GM21381 (cell line): ENCODE measurements around the gene FSD1L.

Experiments
- ATAC-seq: cut with Tn5 transposase; IDR thresholded peaks from one replicate; pipeline ENCODE4 v1.9.1; 2021; ENCODE audit warnings: mild to moderate bottlenecking, moderate library complexity; ENCODE audit not compliant: unreplicated experiment

The FSD1L gene

DNA sequence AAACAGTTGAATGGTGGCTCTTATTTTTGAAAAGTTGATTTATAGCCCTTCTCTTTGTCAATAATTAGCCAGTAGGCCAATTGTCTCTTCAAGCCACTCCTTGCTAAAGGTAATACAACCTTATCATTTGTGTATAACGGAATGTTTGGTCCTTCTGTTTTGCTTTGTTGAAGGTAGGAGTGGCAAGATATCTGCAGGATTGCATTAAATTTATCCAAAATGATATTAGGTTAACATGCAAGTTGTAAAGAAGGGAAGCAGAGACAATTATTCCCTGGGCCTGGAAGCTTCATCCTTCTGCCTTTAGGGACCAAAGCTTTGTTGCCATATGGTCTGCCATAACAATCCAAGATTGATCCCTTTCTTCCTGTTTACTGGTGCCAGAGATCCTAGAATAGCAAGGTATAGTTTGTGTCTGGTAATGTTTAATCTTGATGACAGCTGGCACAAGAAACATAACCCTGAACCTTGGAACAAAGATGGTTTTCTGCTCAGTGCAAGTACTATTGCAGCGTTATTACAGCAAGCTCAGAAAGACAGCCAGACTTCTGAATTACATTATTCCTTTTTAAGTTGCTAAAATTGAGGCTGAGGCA, 15.5 kb upstream of the FSD1L start:
- ATAC-seq, result no peak

DNA sequence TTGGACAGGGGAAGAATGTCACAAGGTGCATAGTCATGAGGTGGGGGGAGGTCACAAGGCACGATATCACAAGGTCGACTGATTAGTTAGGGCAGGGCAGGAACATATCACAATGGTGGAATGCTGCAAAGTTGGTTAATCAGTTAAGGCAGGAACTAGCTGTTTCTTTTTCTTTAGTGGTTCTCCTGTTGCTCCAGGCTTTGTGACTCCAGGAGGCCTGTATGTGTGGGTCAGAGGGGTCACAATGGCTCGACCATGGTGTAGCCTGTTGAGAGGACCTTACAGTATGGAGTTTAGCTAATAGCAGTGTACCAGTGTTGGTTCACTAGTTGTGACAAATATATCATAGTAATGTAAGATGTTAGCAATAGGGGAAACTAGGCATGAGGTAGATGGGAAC, 12.4 kb upstream of the FSD1L start:
- no peak for ATAC-seq

DNA sequence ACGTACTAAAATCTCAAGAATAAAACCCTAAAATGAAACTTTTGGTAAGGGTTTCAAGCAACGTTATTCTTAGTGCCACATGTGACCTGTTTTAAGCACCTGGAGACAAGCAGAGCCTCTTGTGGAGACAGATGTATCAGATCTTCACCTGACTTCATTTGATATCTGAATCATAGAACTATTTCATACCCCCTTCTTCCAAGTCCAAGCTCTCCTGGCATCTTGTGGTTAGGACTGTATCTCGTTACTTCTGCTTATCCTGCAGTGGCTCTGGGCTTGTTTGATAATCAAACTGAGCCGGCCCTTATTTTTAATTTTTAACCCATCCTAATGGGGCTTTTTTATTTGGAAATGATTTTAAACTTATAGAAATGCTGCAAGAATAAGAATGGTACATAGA, 11.1 kb upstream of the FSD1L start:
- no peak for ATAC-seq

DNA sequence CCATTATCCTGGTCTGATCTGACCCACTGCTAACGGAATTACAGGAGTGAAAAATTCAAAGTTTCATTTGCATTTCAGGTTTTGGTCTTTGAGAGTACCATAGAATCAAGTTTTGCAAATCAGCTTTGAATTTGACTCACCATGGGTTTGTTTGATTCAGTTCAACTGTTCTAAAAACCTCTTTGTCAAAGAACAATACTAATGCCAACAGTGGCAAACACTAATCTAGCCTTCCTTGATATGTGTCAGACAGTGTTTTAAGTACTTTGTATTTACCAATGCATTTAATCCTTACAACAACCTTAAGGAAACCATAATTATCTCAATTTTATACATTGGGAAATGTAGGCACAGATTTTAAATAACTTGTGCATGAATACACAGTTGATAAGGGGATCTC, 10.1 kb upstream of the FSD1L start:
- no peak for ATAC-seq

DNA sequence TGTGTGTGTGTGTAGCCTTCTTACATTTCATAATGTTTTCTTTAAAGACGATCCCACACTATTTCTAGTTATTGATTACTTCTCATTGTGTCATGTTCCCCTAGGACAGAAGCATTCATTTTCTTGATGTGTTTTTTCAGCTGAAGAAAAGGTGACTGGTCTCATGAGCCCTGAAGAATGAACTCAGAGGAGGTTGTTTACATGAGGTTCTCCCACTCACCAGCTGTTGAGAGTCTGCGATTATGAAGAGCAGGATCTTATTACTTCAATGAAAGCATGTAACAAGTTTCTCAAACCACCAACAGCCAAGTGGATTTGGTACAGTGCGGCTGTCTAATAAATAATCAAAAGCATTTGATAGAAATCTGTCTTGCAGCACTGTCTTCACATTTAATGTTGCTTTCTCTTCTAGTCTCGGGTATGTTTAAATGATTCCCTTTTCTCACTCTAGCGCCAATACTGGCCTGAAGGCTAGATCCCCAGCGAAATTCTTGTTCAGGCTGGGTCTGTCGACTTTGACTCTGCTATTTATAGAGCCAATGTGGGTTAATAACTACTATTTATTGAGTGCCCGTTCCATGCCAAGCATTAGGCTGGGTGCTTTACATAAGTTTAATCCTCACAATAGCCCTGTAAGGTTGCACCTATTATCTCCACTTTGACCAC, 9.6 kb upstream of the FSD1L start:
- ATAC-seq, result no peak

DNA sequence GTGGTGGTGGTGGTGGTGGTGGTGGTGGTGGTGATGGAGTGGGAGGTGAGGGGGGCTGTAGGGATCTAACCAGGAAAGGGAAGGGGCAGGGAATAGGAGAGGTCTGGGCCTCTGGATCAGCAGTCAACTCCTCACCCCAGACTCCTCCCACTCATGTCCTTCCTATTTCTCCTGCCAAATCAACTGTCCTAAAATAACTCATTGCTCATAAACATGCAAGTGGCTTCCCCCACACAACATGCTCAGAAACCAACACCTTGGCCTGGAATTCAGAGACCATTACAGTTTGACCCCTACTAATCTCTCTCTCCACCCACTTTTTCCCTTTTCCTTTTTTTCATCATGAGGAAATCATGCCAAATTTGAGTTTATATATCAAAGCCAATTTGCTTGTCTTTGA, 8.4 kb upstream of the FSD1L start:
- no peak for ATAC-seq

DNA sequence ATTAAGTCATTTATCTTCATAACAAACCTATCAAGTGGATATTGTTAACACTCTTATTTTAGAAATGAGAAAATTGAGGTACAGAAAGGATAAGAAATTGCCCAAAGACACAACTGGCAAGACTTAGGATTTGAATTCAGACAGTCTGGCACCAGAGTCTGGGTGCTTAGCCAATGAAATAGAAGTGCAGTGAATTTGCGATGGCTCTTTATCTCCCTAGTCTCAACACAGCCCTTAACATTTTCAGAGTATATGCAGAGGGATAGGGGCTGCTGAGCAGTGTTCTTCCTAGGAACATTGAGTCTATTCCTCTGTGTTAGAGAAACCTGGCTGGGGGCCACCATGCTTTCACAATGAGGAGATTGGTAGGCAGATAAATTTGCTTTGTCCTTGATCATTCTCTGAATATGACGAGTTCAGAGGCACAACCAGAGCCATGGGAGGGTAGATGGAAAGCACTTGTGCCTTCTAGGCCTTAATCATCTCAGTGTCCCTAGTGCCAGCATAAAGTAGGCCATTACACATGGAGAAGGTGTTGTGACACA, 6.1 kb upstream of the FSD1L start:
- ATAC-seq, result no peak

DNA sequence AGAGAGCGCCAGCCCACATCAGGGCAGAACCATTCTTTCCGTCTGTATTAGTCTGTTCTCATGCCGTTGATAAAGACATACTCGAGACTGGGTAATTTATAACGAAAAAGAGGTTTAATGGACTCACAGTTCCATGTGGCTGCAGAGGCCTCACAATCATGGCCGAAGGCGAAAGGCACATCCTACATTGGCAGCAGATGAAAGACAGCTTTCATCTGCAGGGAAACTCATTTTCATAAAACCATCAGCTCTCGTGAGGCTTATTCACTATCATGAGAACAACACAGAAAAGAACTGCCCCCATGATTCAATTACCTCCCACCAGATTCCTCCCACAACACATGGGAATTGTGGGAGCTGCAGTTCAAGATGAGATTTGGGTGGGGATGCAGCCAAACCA, 4.7 kb upstream of the FSD1L start:
- ATAC-seq, result no peak

DNA sequence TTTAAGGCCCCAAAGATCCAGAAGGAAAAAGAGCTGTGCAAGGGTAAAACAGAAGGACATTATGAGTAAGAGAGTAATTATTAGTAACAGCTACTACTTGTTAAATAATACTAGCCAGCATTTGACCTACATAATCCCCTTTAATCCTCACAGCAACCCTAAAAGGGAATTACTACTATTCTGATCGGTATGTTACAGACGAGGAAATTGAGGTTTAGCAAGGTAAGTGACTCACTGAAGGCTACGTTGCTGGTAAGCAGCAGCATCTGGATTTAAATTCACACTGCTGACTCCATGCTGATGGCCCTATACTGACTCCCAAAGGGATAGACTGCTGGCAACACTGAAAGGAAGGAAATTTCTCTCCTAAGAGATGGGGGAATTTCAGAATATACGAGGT, 3.7 kb upstream of the FSD1L start:
- ATAC-seq, result no peak

DNA sequence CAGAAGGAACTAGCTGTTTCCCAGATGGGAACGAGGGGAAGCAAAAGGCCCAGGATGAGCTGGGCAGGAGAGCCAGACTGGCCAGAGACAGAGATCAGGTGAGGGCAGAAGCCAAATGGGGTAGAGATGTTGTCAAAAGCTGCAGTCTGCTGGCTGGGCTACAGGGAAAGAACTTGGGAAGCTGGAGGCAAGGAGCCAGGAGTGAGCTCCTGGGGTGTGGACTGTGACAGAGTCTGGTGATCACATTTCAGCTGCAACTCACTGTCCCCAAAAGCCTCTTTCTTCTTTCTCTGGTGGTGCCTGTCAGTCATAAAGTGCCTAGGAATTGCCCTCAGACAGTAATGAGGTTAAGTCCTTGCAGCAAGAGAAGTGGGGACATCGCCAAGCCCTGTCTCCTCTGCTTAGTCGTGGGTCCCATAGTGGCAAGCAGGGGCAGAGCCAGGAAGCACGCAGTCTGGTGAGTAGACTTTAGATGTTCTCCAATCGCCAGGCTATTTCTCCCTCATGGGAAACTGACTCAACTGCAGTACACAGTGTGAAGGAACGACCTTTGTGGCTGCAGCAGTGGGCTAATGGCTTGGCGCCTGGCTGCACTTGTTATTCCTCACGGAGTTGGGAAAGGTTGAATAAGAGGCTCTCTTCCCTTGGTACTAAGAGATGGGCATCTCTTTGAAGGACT, 2.5 kb upstream of the FSD1L start:
- no peak for ATAC-seq

DNA sequence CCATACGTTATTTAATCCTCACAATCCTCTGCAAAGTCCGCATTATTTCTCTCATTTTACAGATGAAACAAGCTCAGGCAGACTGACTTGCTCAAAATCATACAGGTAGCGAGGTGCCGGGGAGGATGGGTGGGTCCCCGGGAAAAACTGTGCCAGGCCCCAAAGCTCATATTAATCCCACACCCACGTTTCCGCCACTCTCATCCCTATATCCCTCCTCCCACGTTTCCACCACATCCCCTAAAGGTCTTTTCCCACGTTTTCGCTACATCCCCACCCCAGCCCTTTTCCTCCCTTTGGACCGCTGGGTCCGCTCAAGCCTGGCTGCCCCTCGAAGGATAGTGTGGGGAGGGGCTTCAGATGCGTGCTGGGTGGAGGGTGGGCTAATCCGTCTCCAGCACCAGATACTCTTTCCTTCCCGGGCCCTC, 434 bp upstream of the FSD1L start:
- no peak for ATAC-seq

DNA sequence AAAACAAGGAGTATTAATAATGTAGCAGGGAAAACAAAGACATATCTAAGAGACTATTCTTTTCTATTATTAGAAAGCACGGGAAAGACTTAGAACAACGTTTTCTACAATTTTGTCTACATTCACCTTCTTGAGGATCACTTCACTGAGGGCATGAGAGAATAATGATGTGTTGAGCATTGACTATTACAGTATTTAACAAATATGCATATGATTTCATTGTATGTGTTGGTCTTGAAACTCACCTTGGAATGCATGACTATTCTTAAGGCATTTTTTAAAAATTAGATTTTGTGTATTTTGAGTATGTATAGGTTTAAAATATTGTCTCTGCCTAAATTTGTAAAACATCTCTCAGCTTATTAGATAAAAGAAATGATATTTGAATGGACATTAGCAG, 1.2 kb downstream of the FSD1L start:
- ATAC-seq, result no peak

DNA sequence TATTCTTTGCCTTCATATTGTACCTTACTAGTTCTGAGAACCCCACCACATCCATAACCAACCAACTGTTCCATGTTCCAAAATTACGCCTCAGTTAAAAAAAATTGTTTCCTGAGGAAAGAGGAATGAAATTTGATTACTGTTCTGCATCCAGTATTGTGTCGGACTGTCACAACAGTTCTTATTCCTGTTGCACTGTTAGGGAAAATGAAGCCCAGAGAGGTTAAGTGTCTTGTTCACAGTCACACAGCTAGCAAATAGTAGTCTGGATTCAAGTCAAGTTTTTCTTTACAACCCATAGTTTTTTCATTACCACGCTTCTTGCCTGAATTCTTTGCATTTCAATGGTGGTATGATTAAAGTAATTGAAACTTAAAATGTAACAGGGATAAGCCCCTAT, 4.4 kb downstream of the FSD1L start:
- no peak for ATAC-seq

DNA sequence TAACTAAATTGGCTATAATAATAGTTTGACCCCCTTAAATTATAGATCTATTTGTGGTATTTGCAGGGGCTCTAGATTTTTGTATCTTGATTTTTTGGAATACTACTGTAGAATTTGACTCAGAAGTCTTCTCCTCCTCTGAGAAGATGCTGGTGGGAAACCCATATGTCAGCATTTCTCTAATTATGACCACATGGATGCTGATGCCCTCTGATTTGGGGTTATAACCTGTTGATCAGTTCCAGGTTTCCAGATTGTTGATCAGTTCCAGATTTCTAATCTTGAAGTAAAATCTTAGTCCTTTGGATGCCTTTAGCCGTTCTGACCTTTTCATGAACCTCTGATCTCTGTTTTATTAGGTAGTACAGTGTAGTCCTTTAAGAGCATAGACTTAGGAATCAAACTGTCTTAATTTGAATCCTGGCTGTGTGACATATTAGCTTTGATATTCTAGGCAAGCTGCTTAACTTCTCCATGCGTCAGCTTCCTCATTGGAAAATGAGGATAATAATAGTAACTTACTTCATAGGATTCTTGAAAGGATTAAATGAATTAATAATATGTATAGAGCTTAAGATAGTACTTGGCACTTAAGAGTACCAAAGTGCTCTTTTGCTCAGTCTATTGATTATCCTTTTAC, 8.1 kb downstream of the FSD1L start:
- ATAC-seq, result no peak

DNA sequence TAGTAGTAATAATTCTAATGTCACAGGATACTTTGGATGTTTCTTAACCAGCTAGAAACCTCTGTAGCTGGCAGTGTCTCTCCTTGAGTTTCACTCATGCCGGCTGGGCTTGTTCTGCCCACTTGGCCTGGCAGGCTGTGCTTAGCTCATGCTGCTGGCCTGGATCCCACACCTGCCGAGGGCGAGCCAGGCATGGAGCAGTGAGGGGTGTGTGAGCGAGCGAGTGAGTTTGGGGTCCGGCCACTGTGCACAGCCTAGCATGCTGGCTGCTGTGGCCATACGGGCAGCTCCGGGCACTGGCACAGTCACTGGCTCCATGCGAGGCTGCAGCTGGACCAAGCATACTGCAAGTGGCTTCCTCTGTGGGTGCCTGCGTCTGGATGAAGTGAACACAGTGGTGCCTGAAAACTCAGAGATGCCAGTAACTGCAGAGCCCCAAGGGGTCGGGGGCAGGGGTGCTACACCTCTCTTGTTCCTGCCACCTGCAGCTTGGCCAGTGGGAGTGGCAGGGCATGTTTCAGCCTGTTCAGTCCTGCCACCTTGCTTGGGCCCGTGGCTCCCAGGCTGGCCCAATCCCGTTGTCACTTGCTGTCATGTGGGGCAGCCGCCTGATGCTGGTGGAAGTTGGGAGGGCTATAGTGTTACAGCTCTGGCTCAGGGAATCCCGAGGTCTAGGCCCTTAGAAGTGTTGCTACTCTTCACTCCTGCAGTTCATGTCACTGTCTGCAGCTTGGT, 9.9 kb downstream of the FSD1L start:
- no peak for ATAC-seq

DNA sequence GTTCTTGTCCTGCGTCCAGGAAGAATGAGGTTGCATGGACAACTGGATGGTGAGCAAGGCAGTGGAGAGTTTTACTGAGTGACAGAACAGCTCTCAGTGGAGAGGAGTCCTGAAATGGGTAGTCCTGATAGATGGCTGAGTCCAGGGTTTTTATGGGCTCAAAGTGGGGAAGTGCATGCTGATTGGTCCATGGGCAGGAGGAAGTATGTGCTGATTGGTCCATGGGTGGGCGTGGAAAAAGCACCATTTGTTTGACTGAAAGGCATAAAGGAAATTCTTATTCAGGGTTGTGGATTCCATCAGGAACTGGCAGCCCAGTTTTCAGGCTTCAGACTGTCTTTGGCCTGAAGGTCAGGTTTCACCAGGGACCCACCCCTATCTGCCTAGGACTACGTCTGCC, 10.6 kb downstream of the FSD1L start:
- ATAC-seq, result no peak

DNA sequence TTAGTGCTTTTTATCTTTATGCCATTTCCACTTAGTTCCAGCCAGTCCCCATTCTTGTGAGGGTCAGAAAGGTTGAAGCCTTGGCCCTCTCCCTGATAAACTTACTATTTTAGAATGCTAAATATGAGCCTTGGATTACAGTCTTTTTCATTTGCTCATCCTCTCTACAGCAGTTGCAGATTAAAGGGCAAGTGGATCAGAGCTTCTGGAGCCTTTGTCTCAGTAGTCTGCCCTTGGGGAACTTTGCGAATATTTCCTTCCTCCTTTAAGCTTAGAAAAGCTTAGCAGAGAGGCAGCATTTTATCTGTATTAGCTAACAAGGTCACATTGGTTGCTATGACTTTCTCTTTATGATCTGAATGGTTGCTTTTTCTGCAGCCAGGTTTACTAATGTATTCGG, 11.5 kb downstream of the FSD1L start:
- ATAC-seq, result no peak

DNA sequence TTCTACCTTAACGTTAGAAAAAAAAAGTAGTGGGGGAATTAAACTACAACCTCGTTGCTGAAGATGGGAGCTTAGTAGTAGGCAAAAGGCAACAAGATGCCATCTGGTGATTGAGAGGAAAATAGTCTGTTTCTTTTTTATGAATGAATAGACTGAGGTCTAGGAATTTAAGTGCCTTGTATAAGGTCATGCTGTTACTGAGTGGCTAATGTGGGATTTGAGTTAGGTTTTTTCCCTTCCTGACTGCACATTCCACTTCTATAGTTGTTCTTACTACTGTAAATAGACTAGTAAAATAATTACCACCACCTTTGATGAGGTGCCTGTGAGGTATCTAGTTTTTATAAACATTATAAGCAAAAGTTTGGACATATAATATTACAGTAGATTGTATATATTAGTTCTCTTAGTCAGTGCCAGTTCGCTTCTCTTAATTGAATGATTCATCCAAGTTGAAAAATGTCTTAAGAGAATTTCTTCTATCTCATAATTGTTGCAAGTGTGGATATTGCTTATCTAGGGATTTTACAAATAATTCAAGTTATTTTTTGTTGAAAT, 19.1 kb downstream of the FSD1L start:
- no peak for ATAC-seq

DNA sequence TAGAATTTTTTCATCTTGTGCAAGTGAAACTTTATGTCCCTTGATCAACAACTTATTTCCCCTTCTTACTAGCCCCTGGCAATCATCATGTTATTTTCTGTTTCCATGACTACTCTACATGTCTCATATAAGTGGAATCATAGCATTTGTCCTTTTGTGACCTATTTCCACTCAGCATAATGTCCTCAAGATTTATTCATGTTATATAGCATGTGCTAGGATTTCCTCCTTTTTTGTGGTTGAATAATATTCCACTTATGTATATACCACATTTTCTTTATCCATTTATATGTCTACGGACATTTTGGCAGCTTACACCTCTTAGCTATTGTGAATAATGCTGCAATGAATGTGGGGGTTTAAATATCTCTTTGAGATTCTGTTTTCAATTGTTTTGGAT, 21.0 kb downstream of the FSD1L start:
- no peak for ATAC-seq

DNA sequence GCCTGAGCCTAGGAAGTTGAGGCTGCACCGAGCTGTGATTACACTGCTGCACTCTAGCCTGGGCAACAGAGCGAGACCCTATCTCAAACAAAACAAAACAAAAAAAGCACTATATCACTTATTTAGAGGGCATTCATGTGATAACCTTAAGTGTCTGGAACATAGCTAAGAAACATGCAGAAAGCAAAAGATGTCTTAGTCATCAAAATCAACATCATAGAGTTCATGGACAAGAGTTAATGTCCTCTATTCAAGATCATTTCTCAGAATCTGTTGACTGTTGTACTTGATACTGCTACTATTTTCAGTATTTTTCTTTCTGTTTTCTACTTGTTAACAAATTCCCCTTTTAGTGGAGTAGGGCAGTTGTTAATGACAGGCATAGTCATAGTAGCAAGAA, 25.4 kb downstream of the FSD1L start:
- no peak for ATAC-seq

DNA sequence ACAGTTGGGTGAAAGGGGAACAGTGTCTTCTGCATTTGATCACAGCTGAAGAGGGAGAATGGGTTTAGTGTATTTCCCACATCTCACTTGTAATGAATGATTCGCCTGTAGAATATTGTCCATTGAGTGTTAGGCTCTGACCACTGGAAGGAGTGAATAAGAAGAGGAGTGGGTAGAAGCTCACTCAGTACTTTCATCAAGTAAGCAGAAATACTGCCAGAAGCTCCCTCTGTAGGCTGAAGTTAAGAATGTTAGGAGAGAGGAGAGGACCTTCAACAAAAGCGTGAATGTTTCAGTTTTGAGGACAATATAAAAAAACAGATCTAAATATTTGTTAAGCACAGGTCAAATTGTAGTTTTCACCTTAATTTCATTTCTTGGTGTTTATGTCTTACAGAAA, 27.5 kb downstream of the FSD1L start:
- ATAC-seq, result no peak
